HG03196 (cell line): ENCODE data around the gene AUTS2.
A peak's percentile ranks its signal among the peaks of the same experiment; 100 is the strongest.

Experiments
- ATAC-seq: cut with Tn5 transposase; IDR thresholded peaks from one replicate; pipeline ENCODE4 v1.9.1; 2021; ENCODE audit not compliant: unreplicated experiment

AUTS2 gene

GRCh38 chr7:69622960-69623359, 24.7 kb downstream of the AUTS2 start:
- peak; percentile 54 for ATAC-seq

- ATAC-seq, result no peak
Observed at GRCh38 chr7:69624435-69625230, 26.4 kb downstream of the AUTS2 start.

GRCh38 chr7:69625238-69625637, 27.0 kb downstream of the AUTS2 start:
- no peak for ATAC-seq

- no peak for ATAC-seq
Observed at GRCh38 chr7:69625798-69626197, 27.5 kb downstream of the AUTS2 start.

- ATAC-seq, result no peak
Observed at GRCh38 chr7:69630292-69630691, 32.0 kb downstream of the AUTS2 start.

- no peak for ATAC-seq
Observed at GRCh38 chr7:69631131-69631530, 32.9 kb downstream of the AUTS2 start.

- no peak for ATAC-seq
Observed at GRCh38 chr7:69632280-69632679, 34.0 kb downstream of the AUTS2 start.

- no peak for ATAC-seq
Observed at GRCh38 chr7:69633122-69633831, 35.0 kb downstream of the AUTS2 start.

GRCh38 chr7:69635555-69636185, 37.4 kb downstream of the AUTS2 start:
- no peak for ATAC-seq

- no peak for ATAC-seq
Observed at GRCh38 chr7:69638674-69639073, 40.4 kb downstream of the AUTS2 start.

GRCh38 chr7:69640216-69640615, 41.9 kb downstream of the AUTS2 start:
- no peak for ATAC-seq

GRCh38 chr7:69640925-69641594, 42.8 kb downstream of the AUTS2 start:
- ATAC-seq, result no peak

- ATAC-seq, result no peak
Observed at GRCh38 chr7:69643265-69643664, 45.0 kb downstream of the AUTS2 start.

GRCh38 chr7:69643708-69644445, 45.6 kb downstream of the AUTS2 start:
- no peak for ATAC-seq

- no peak for ATAC-seq
Observed at GRCh38 chr7:69645683-69646082, 47.4 kb downstream of the AUTS2 start.

GRCh38 chr7:69651101-69651590, 52.9 kb downstream of the AUTS2 start:
- peak; percentile 78 for ATAC-seq

- ATAC-seq, result no peak
Observed at GRCh38 chr7:69652947-69653701, 54.8 kb downstream of the AUTS2 start.

- no peak for ATAC-seq
Observed at GRCh38 chr7:69653806-69654205, 55.5 kb downstream of the AUTS2 start.

- no peak for ATAC-seq
Observed at GRCh38 chr7:69654381-69654780, 56.1 kb downstream of the AUTS2 start.
